ENCODE results near the gene PFKFB3.

DNA sequence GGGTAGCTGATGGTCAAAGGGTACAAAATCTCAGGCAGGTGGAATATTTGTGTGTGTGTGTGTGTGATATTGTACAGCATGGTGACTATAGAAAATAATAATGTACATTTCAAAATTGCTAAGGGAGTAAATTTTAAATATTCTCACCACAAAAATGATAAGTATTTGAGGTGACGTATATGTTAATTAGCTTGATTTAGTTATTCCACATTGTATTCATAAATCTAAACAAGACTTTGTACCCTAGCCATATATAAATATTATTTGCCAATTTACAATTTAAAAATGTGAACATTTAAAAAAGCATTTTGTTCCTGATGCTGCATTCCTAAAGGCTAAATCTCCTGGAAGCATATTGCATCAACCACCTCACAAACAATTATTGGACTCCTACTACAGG lies 47.0 kb downstream of the PFKFB3 start:
- TF ChIP-seq SUZ12 (IDR thresholded peaks at IDR 0.05) (no peak), FOXK2 (IDR thresholded peaks at IDR 0.05) (no peak), SP1 (IDR thresholded peaks at IDR 0.05) (no peak), CTBP1 (IDR thresholded peaks at IDR 0.05; ENCODE audit: borderline replicate concordance) (no peak), FOXM1 (IDR thresholded peaks at IDR 0.05; ENCODE audit: borderline replicate concordance) (no peak), ELF4 (IDR thresholded peaks at IDR 0.05) (no peak), L3MBTL2 (conservative IDR thresholded peaks at IDR 0.05) (no peak), TARDBP (IDR thresholded peaks at IDR 0.05) (no peak), FOXA1 (IDR thresholded peaks at IDR 0.05) (no peak), BHLHE40 (IDR thresholded peaks at IDR 0.05; ENCODE audit: borderline replicate concordance) (no peak), HDGF (IDR thresholded peaks at IDR 0.05; ENCODE audit: borderline replicate concordance) (no peak), NFRKB (IDR thresholded peaks at IDR 0.05) (no peak)
- TF ChIP-seq, protein P1, sequence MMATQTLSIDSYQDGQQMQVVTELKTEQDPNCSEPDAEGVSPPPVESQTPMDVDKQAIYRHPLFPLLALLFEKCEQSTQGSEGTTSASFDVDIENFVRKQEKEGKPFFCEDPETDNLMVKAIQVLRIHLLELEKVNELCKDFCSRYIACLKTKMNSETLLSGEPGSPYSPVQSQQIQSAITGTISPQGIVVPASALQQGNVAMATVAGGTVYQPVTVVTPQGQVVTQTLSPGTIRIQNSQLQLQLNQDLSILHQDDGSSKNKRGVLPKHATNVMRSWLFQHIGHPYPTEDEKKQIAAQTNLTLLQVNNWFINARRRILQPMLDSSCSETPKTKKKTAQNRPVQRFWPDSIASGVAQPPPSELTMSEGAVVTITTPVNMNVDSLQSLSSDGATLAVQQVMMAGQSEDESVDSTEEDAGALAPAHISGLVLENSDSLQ (IDR thresholded peaks at IDR 0.05), result no peak
